GM23338 (cell line): Measurements from ENCODE around the gene EBI3. TPM values are rescaled to one million over a fixed set of nuclear protein-coding genes. Genes with fewer than 3 reads are reported as not detected.

ENCODE experiments used
- ATAC-seq: fragments of 200-7000 bp; cut with Tn5 transposase; 3 replicates; pipeline ENCODE4 v1.9.1; 2020
- DNase-seq: peaks from one replicate; pipeline ENCODE4 v3.0.0-alpha.2; 2015; ENCODE audit warnings: low spot score
- H2AFZ ChIP-seq: fragments of 200-600 bp; sonication (generic); 2 replicates; pipeline ENCODE4 v1.8.0; 2016; ENCODE audit warnings: antibody characterized with exemption, mild to moderate bottlenecking, moderate library complexity
- H3F3A ChIP-seq: fragments of 200-600 bp; sonication (generic); replicated peaks from 2 replicates; pipeline ENCODE4 v1.8.0; 2017; ENCODE audit warnings: antibody characterized with exemption, mixed run types, low read depth
- H3K27ac ChIP-seq: fragments of 200-600 bp; sonication (generic); 2 replicates; pipeline ENCODE4 v1.6.1; 2016; ENCODE audit warnings: low read depth
- H3K27me3 ChIP-seq: fragments of 200-600 bp; sonication (generic); 2 replicates; pipeline ENCODE4 v1.8.0; 2016; ENCODE audit warnings: mild to moderate bottlenecking, mixed run types, moderate library complexity; ENCODE audit not compliant: insufficient read depth
- H3K36me3 ChIP-seq: fragments of 200-600 bp; sonication (generic); 2 replicates; pipeline ENCODE4 v1.8.0; 2016; ENCODE audit warnings: mild to moderate bottlenecking; ENCODE audit not compliant: insufficient read depth
- H3K4me1 ChIP-seq: fragments of 200-600 bp; sonication (generic); 2 replicates; pipeline ENCODE4 v1.8.0; 2016; ENCODE audit warnings: mild to moderate bottlenecking, moderate library complexity; ENCODE audit not compliant: insufficient read depth
- H3K4me2 ChIP-seq: fragments of 200-600 bp; sonication (generic); 2 replicates; pipeline ENCODE4 v1.7.1; 2017; ENCODE audit warnings: mixed run types
- H3K4me3 ChIP-seq: fragments of 200-600 bp; sonication (generic); 2 replicates; pipeline ENCODE4 v1.6.1; 2016; ENCODE audit warnings: mixed run types
- H3K79me2 ChIP-seq: fragments of 200-600 bp; sonication (generic); replicated peaks from 2 replicates; pipeline ENCODE4 v1.8.0; 2017; ENCODE audit warnings: mild to moderate bottlenecking; ENCODE audit not compliant: insufficient read depth
- H3K9me2 ChIP-seq: fragments of 200-600 bp; sonication (generic); 2 replicates; pipeline ENCODE4 v1.8.0; 2017; ENCODE audit not compliant: insufficient read depth
- H4K20me1 ChIP-seq: fragments of 200-600 bp; sonication (generic); replicated peaks from 2 replicates; pipeline ENCODE4 v1.8.0; 2017; ENCODE audit warnings: mild to moderate bottlenecking; ENCODE audit not compliant: insufficient read depth
- H3K27ac Mint-ChIP-seq: 2 replicates; pipeline ENCODE4 v1.8.0; 2020; ENCODE audit warnings: inconsistent platforms, mild to moderate bottlenecking, moderate library complexity, mixed read lengths
- H3K27me3 Mint-ChIP-seq: 3 replicates; pipeline ENCODE4 v1.8.0; 2022; ENCODE audit warnings: low read depth, mild to moderate bottlenecking, moderate library complexity, mixed read lengths, inconsistent platforms; ENCODE audit not compliant: insufficient read depth, poor library complexity
- H3K36me3 Mint-ChIP-seq: 3 replicates; pipeline ENCODE4 v1.8.0; 2021; ENCODE audit warnings: low read depth, mild to moderate bottlenecking, inconsistent platforms, moderate library complexity, mixed read lengths
- H3K4me1 Mint-ChIP-seq: 3 replicates; pipeline ENCODE4 v1.8.0; 2020; ENCODE audit warnings: mild to moderate bottlenecking, inconsistent platforms, mixed read lengths
- H3K4me3 Mint-ChIP-seq: 3 replicates; pipeline ENCODE4 v1.8.0; 2021; ENCODE audit warnings: moderate library complexity, mild to moderate bottlenecking, inconsistent platforms, mixed read lengths
- H3K9me3 Mint-ChIP-seq: 3 replicates; pipeline ENCODE4 v1.8.0; 2020; ENCODE audit warnings: moderate library complexity, mild to moderate bottlenecking, inconsistent platforms, mixed read lengths
- CTCF ChIP-seq, 2 experiments: fragments of 200-600 bp in 1 of 2; sonication (generic) in 1 of 2; conservative IDR thresholded peaks; 2 replicates each; pipeline versions ENCODE4 v1.5.1 to v1.6.1; 2016 to 2017; ENCODE audit warnings: antibody characterized with exemption in 2 of 2, low read depth in 2 of 2, mild to moderate bottlenecking in 2 of 2, moderate library complexity in 1 of 2
- ETS1 ChIP-seq: IDR thresholded peaks from 2 replicates; pipeline ENCODE4 v1.6.1; 2016; ENCODE audit warnings: antibody characterized with exemption
- EZH2 ChIP-seq: fragments of 200-600 bp; sonication (generic); IDR thresholded peaks from one replicate; pipeline ENCODE4 v1.8.0; 2017; ENCODE audit warnings: antibody characterized with exemption, mild to moderate bottlenecking, low read depth; ENCODE audit not compliant: unreplicated experiment
- EZH2phosphoT487 ChIP-seq: fragments of 200-600 bp; sonication (generic); IDR thresholded peaks from one replicate; pipeline ENCODE4 v1.8.1; 2018; ENCODE audit warnings: antibody characterized with exemption; ENCODE audit not compliant: unreplicated experiment
- JUNB ChIP-seq: IDR thresholded peaks from one replicate; pipeline ENCODE4 v1.6.1; 2016; ENCODE audit warnings: antibody characterized with exemption; ENCODE audit not compliant: unreplicated experiment
- NANOG ChIP-seq: IDR thresholded peaks from 2 replicates; pipeline ENCODE4 v1.6.1; 2016; ENCODE audit warnings: antibody characterized with exemption, borderline replicate concordance
- REST ChIP-seq: IDR thresholded peaks from one replicate; pipeline ENCODE4 v1.6.1; 2018; ENCODE audit warnings: antibody characterized with exemption; ENCODE audit not compliant: unreplicated experiment
- STAT1 ChIP-seq: IDR thresholded peaks from one replicate; pipeline ENCODE4 v1.6.1; 2016; ENCODE audit warnings: antibody characterized with exemption; ENCODE audit not compliant: unreplicated experiment
- ZNF114 ChIP-seq: fragments of 250-450 bp; sonication (Bioruptor Pico); IDR thresholded peaks from 2 replicates; pipeline ENCODE4 v1.5.0; 2020; ENCODE audit warnings: mild to moderate bottlenecking, moderate library complexity
- ZNF331 ChIP-seq: fragments of 250-450 bp; sonication (Bioruptor Pico); IDR thresholded peaks from 2 replicates; pipeline ENCODE4 v1.5.0; 2020; ENCODE audit warnings: low read depth, mild to moderate bottlenecking, moderate library complexity
- ZNF462 ChIP-seq: fragments of 250-450 bp; sonication (Bioruptor Pico); IDR thresholded peaks from 2 replicates; pipeline ENCODE4 v1.5.0; 2020; ENCODE audit warnings: mild to moderate bottlenecking, moderate library complexity
- polyA plus RNA-seq: library from polyadenylated mRNA; unstranded; fragments of >200 nt; fragmentation: Nextera tagmentation; extraction: Ambion mirVana; gene quantifications from 2 replicates; pipeline ENCODE4 v1.2.1, GENCODE V29; 2016
- total RNA-seq: library from RNA; depleted of rRNA; stranded (reverse); fragments of >200 nt; shearing (Covaris generic); gene quantifications from 2 replicates; pipeline ENCODE4 v1.2.3, GENCODE V29; 2014

Gene EBI3
- total and polyA plus RNA-seq, 2 experiments from 2014 or later, result 0.52 to 1.4 TPM

- Histone ChIP-seq H3K27ac (no peak overlapping the region), H3K79me2 (no peaks in the 10 kb centered on the region), H3K27me3 (no peaks in the 10 kb centered on the region), H3K4me2 (no peak overlapping the region), H3K4me3 (no peak overlapping the region), H2AFZ (no peak overlapping the region), H3K36me3 (no peaks in the 10 kb centered on the region; the same call in 1 of the 2 replicates), H4K20me1 (no peaks in the 10 kb centered on the region), H3K4me1 (no peaks in the 10 kb centered on the region; the same call in 1 of the 2 replicates), H3F3A (no peaks in the 10 kb centered on the region), H3K9me2 (no peaks in the 10 kb centered on the region)
- H3K9me3 Mint-ChIP-seq, result no peaks in the 10 kb centered on the region; the same call in 2 of the 3 replicates
- no peak overlapping the region for H3K4me3 Mint-ChIP-seq
- no peaks in the 10 kb centered on the region for H3K4me1 Mint-ChIP-seq
- DNase-seq (no peak), ATAC-seq (no peak)
- H3K36me3 Mint-ChIP-seq, result peaks cover 6% of the 10 kb centered on the region; the same call in 2 of the 3 replicates
- H3K27me3 Mint-ChIP-seq, result peaks cover 3% of the 10 kb centered on the region
- H3K27ac Mint-ChIP-seq, result no peak overlapping the region
- TF ChIP-seq ETS1 (no peak), EZH2 (no peak), ZNF462 (CRISPR knock-in tag) (no peak), EZH2phosphoT487 (no peak), REST (no peak), ZNF114 (no peak), NANOG (no peak), JUNB (no peak), CTCF (conservative IDR thresholded peaks at IDR 0.05; ENCODE audit: low read depth in 2 of 2) (no peak), ZNF331 (CRISPR knock-in tag) (no peak), STAT1 (no peak)
Measured at GRCh38 chr19:4225885-4226284, 3.4 kb upstream of the EBI3 start.
